ENCODE measurements around the gene MLST8.

The MLST8 gene

DNA sequence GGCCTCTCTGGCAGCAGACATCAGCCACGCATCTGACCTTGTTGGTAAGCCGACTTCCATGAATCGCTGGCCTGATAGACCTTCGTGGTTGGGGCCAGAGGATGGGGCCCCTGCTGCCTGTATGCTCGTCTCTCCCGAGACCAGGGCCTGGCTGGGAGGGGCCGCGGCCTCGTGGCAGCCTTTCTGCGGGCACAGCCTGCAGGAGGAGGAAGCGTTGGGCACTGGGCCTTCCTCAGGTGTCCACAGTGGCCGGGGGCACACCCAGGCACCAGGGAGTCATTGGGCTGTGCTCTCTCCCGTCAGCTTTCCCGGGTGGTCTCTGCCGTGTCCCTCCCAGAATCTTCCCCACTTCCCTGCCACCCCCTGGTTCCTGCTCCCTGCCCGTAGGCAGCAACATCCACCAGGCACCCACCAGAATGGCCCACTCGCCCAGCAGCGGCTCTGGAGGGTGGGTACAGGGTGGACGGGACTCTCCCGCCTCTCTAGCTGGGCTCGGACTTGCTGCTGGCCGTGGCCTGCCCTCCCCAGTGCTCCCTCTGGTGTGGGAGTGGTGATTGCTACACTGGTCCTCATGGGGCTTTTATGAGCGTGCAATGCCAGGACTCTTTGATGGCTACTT lies 24.5 kb downstream of the MLST8 start:
- no peak overlapping the region for H3K4me3 ChIP-seq (ENCODE audit: low read length)
- no peaks in the 10 kb centered on the region for H3K27me3 ChIP-seq (ENCODE audit: control insufficient read depth, insufficient read depth, low read length)
- H3K27ac ChIP-seq (ENCODE audit: low read length) = no peak overlapping the region
- H3K4me1 ChIP-seq (ENCODE audit: control insufficient read depth, low read depth, low read length) = no peaks in the 10 kb centered on the region
- no peaks in the 10 kb centered on the region for H3K9me3 ChIP-seq (ENCODE audit: control insufficient read depth, low read depth, low read length)
- no peak overlapping the region for H3K9ac ChIP-seq (ENCODE audit: low read length)
- peaks cover 31% of the 10 kb centered on the region for H3K36me3 ChIP-seq (ENCODE audit: control insufficient read depth, low read depth, low read length)

- H3K36me3 ChIP-seq (ENCODE audit: control insufficient read depth, low read depth, low read length) = peaks cover 34% of the 10 kb centered on the region
- no peak overlapping the region for H3K4me3 ChIP-seq (ENCODE audit: low read length)
- H3K9ac ChIP-seq (ENCODE audit: low read length) = no peak overlapping the region
- no peaks in the 10 kb centered on the region for H3K4me1 ChIP-seq (ENCODE audit: control insufficient read depth, low read depth, low read length)
- no peak overlapping the region for H3K27ac ChIP-seq (ENCODE audit: low read length)
- H3K27me3 ChIP-seq (ENCODE audit: control insufficient read depth, insufficient read depth, low read length) = no peaks in the 10 kb centered on the region
- no peaks in the 10 kb centered on the region for H3K9me3 ChIP-seq (ENCODE audit: control insufficient read depth, low read depth, low read length)
These were observed 25.1 kb downstream of the MLST8 start for GRCh38 chr16:2230376-2230775.

DNA sequence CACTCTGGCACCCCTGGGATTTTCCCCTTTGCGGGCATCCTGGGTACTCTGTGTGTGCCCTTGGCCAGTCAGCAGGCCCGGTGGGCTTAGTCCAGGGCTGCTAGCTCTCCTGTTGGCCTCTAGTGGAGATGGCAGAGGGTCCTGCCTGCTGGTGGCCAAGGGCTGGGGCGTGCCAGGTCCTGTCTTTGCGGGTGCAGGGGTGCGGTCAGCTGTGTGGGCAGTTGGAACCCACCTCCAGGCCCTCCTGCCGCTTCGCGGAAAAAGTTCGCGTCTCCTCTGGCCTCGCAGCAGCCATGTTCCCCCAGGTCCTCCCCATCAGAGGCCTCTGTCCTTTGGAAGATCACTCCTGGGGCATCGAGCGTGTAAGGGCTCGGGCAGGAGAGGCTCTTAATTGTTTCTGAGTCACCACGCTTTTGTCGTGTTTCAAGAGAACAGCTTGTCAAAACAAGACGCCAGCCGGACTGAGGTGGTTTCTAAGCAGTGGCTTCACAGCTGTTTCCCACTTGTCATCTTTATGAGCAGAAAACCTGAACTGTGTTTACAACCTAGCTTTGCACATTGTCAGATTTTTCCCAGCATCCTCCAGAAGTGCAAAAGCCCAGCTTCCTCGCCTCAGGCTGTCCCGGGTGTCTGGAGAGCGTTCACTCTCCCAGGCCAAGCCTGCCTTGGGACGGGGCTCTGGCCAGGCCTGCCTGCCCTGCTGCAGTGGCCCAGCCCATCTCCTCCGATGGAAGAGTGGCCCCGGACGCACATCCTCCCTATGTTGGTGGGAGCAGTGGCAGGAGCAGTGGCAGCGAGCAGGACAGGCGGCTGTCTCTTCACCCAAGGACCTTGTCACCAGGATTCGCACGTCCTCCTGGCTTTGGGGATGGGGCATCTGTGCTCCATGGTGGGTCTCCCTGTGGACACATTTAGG lies 26.0 kb downstream of the MLST8 start:
- Histone ChIP-seq H3K36me3 (ENCODE audit: control insufficient read depth, low read depth, low read length) (peaks cover 34% of the 10 kb centered on the region), H3K9me3 (ENCODE audit: control insufficient read depth, low read depth, low read length) (no peaks in the 10 kb centered on the region), H3K4me3 (ENCODE audit: low read length) (no peak overlapping the region), H3K9ac (ENCODE audit: low read length) (no peak overlapping the region), H3K4me1 (ENCODE audit: control insufficient read depth, low read depth, low read length) (no peaks in the 10 kb centered on the region), H3K27ac (ENCODE audit: low read length) (no peak overlapping the region), H3K27me3 (ENCODE audit: control insufficient read depth, insufficient read depth, low read length) (peaks cover 7% of the 10 kb centered on the region)

DNA sequence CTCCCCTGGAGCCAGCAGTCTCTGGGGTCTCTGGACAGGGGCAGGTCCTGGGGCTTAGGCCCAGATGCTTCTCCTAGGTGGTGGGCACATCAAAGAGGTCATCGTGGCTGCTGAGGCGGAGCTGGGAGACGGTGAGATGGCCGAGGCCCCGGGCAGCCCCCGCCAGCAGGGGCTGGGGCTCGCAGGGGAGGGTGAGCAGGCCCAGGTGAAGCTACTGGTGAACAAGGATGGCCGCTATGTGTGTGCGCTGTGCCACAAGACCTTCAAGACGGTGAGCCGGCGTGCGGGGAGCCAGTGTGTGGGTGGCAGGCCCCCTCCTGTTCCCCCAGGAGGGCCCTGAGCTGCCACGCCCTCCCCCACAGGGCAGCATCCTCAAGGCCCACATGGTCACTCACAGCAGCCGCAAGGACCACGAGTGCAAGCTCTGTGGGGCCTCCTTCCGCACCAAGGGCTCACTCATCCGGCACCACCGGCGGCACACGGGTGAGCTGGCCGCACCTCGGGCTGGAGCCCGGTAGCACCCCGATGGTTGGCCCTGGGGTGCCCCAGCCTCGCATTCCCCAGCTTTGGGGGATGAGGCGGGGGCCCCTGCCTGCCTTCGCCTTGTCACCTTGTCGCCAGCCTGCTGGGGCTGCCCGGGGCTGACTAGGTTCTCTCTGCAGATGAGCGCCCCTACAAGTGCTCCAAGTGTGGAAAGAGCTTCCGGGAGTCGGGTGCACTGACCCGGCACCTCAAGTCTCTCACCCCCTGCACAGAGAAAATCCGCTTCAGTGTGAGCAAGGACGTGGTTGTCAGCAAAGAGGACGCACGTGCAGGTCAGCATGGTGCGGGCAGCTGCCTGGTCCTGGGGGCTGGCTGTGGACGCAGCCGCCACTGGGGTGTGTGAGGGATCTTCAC lies 27.1 kb downstream of the MLST8 start:
- peaks cover 17% of the 10 kb centered on the region for H3K27me3 ChIP-seq (ENCODE audit: control insufficient read depth, insufficient read depth, low read length)
- no peak overlapping the region for H3K4me3 ChIP-seq (ENCODE audit: low read length)
- H3K36me3 ChIP-seq (ENCODE audit: control insufficient read depth, low read depth, low read length) = peaks cover 34% of the 10 kb centered on the region
- H3K9me3 ChIP-seq (ENCODE audit: control insufficient read depth, low read depth, low read length) = no peaks in the 10 kb centered on the region
- no peak overlapping the region for H3K9ac ChIP-seq (ENCODE audit: low read length)
- no peaks in the 10 kb centered on the region for H3K4me1 ChIP-seq (ENCODE audit: control insufficient read depth, low read depth, low read length)
- no peak overlapping the region for H3K27ac ChIP-seq (ENCODE audit: low read length)

DNA sequence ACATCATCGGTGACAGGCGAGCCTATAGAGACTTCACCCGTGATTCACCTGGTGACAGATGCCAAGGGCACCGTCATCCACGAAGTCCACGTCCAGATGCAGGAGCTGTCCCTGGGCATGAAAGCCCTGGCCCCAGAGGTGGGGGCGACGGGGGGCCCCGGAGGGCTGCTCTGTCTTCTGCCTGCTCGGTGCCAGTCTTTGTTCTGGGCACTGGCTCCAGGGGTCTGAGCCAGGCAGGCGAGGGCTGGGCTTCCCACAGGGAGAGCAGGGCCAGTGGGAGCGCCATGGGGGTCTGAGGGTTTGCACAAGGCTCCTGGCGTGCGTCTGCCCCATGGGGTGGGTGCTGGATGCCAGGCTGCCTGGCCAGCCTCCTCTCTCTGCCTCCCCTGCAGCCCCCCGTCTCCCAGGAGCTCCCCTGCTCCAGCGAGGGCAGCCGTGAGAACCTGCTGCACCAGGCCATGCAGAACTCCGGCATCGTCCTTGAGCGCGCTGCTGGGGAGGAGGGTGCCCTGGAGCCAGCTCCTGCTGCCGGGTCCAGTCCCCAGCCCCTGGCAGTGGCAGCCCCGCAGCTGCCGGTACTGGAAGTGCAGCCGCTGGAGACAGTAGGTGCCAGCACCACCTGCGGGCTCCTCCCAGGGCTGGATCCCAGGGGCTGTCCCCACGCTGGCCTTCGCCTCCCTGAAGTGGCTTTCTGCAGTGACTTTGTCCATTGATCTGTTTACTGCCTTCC lies 28.0 kb downstream of the MLST8 start:
- Histone ChIP-seq H3K9me3 (ENCODE audit: control insufficient read depth, low read depth, low read length) (no peaks in the 10 kb centered on the region), H3K27ac (ENCODE audit: low read length) (no peak overlapping the region)

GRCh38 chr16:2233872-2234812 lies 28.9 kb downstream of the MLST8 start:
- Histone ChIP-seq H3K4me1 (ENCODE audit: control insufficient read depth, low read depth, low read length) (no peaks in the 10 kb centered on the region), H3K27ac (ENCODE audit: low read length) (no peak overlapping the region), H3K27me3 (ENCODE audit: control insufficient read depth, insufficient read depth, low read length) (peaks cover 28% of the 10 kb centered on the region), H3K36me3 (ENCODE audit: control insufficient read depth, low read depth, low read length) (peaks cover 27% of the 10 kb centered on the region), H3K9ac (ENCODE audit: low read length) (no peak overlapping the region), H3K4me3 (ENCODE audit: low read length) (no peak overlapping the region), H3K9me3 (ENCODE audit: control insufficient read depth, low read depth, low read length) (no peaks in the 10 kb centered on the region)

More for the DNA sequence above, 28.0 kb downstream of the MLST8 start:
- Histone ChIP-seq H3K27me3 (ENCODE audit: control insufficient read depth, insufficient read depth, low read length) (peaks cover 26% of the 10 kb centered on the region), H3K4me1 (ENCODE audit: control insufficient read depth, low read depth, low read length) (no peaks in the 10 kb centered on the region), H3K9ac (ENCODE audit: low read length) (no peak overlapping the region), H3K4me3 (ENCODE audit: low read length) (no peak overlapping the region), H3K36me3 (ENCODE audit: control insufficient read depth, low read depth, low read length) (peaks cover 34% of the 10 kb centered on the region)

DNA sequence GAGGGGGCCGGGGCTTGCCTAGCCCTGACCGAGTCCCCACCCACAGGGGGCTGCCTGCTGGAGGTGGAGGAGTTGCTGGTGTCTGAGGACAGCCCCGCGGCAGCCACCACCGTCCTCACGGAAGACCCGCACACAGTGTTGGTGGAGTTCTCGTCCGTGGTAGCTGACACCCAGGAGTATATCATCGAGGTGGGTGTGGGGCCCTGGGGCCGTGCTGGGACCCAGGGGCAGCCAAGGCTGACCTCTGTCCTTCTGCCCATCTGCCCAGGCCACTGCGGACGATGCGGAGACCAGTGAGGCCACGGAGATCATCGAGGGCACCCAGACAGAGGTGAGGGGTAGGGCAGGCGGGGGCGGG lies 29.5 kb downstream of the MLST8 start:
- no peaks in the 10 kb centered on the region for H3K4me1 ChIP-seq (ENCODE audit: control insufficient read depth, low read depth, low read length)
- peaks cover 21% of the 10 kb centered on the region for H3K36me3 ChIP-seq (ENCODE audit: control insufficient read depth, low read depth, low read length)
- H3K4me3 ChIP-seq (ENCODE audit: low read length) = no peak overlapping the region
- H3K27ac ChIP-seq (ENCODE audit: low read length) = no peak overlapping the region
- H3K9me3 ChIP-seq (ENCODE audit: control insufficient read depth, low read depth, low read length) = no peaks in the 10 kb centered on the region
- no peak overlapping the region for H3K9ac ChIP-seq (ENCODE audit: low read length)
- H3K27me3 ChIP-seq (ENCODE audit: control insufficient read depth, insufficient read depth, low read length) = peaks cover 28% of the 10 kb centered on the region

DNA sequence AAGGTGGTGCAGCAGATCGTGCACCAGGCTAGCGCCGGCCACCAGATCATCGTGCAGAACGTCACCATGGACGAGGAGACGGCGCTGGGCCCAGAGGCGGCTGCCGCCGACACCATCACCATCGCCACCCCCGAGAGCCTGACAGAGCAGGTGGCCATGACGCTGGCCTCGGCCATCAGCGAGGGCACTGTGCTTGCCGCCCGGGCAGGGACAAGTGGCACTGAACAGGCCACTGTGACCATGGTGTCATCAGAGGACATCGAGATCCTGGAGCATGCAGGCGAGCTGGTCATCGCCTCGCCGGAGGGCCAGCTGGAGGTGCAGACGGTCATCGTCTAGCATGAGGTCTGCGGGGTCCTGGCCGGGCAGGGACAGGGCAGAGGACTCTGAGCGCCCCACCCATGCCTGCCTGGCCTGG lies 30.0 kb downstream of the MLST8 start:
- Histone ChIP-seq H3K9ac (ENCODE audit: low read length) (no peak overlapping the region), H3K36me3 (ENCODE audit: control insufficient read depth, low read depth, low read length) (peaks cover 21% of the 10 kb centered on the region), H3K27me3 (ENCODE audit: control insufficient read depth, insufficient read depth, low read length) (peaks cover 28% of the 10 kb centered on the region), H3K4me3 (ENCODE audit: low read length) (no peak overlapping the region), H3K9me3 (ENCODE audit: control insufficient read depth, low read depth, low read length) (no peaks in the 10 kb centered on the region), H3K4me1 (ENCODE audit: control insufficient read depth, low read depth, low read length) (no peaks in the 10 kb centered on the region), H3K27ac (ENCODE audit: low read length) (no peak overlapping the region)

DNA sequence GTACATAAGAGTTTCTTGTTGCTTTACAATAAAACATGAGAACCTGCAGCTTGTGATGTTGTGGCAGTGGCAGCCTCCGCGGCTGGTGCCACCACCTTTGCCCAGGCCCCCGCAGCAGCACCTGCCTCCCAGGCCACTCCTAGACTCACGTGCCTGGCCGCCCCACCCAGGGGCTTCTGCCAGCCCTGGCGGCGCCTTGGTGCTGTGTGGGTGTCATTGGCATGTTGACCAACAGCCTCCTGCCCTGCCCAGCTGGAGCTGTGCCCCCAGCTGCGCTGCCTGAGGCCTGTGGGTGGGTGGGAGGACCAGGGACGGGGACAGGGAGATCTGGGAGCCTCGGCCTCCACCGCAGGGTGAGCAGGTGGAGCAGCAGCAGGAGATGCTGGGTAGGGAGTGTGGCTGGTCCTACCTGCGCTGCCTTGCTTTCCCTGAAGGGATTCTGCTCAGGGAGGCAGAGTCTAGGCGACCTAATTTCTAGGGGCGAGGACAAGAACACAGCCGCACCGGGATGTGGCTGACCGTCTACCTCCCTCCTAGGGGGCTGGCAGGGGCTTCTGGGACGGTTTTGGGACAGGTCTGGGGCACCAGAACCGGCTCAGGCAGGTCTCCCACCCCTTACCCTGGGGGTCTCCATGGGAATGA lies 30.6 kb downstream of the MLST8 start:
- Histone ChIP-seq H3K27me3 (ENCODE audit: control insufficient read depth, insufficient read depth, low read length) (peaks cover 28% of the 10 kb centered on the region), H3K4me3 (ENCODE audit: low read length) (no peak overlapping the region), H3K9ac (ENCODE audit: low read length) (no peak overlapping the region), H3K36me3 (ENCODE audit: control insufficient read depth, low read depth, low read length) (peaks cover 21% of the 10 kb centered on the region), H3K4me1 (ENCODE audit: control insufficient read depth, low read depth, low read length) (no peaks in the 10 kb centered on the region), H3K27ac (ENCODE audit: low read length) (no peak overlapping the region), H3K9me3 (ENCODE audit: control insufficient read depth, low read depth, low read length) (no peaks in the 10 kb centered on the region)

Data from iPS-18a (cell line).